A673 (cell line): ENCODE measurements around the gene ATP2B3. TPM values are rescaled to one million over a fixed set of nuclear protein-coding genes. Genes with fewer than 3 reads are reported as not detected.

Source experiments
- BruUV-seq: library from RNA; stranded (reverse); fragments of 400-500 nt; replicated peaks from 2 replicates; lab custom pipeline; 2021; lab: Mats Ljungman, UMichigan
- CTCF ChIA-PET: fragments of 300-600 bp; sonication (Branson Sonifier 250); formaldehyde crosslinking; loops from one replicate; lab custom pipeline; 2022; ENCODE audit warnings: antibody characterized with exemption; lab: Charles Lee
- POLR2A ChIA-PET: fragments of 300-600 bp; sonication (Branson Sonifier 250); formaldehyde crosslinking; loops from one replicate; lab custom pipeline; 2022; ENCODE audit warnings: antibody characterized with exemption; ENCODE audit not compliant: low non-redundant PET; lab: Charles Lee
- DNase-seq: peaks from one replicate; pipeline ENCODE4 v3.0.0-alpha.2; 2015; ENCODE audit warnings: low spot score
- H3K27ac ChIP-seq: fragments of 200-600 bp; sonication (generic); 2 replicates; pipeline ENCODE4 v1.5.1; 2016; ENCODE audit warnings: mixed run types, low read depth, mild to moderate bottlenecking, mixed read lengths, antibody characterized with exemption, low read length; ENCODE audit not compliant: poor library complexity, severe bottlenecking
- H3K27me3 ChIP-seq: fragments of 200-600 bp; sonication (generic); replicated peaks from 2 replicates; pipeline ENCODE4 v1.6.1; 2017; ENCODE audit warnings: mixed run types, low read depth, mild to moderate bottlenecking, mixed read lengths, antibody characterized with exemption, low read length; ENCODE audit not compliant: insufficient read depth, poor library complexity
- H3K36me3 ChIP-seq: fragments of 200-600 bp; sonication (generic); 2 replicates; pipeline ENCODE4 v1.6.1; 2016; ENCODE audit warnings: mixed run types, mild to moderate bottlenecking, mixed read lengths, antibody characterized with exemption, low read length; ENCODE audit not compliant: insufficient read depth, poor library complexity, severe bottlenecking
- H3K4me1 ChIP-seq: fragments of 200-600 bp; sonication (generic); 2 replicates; pipeline ENCODE4 v1.6.1; 2017; ENCODE audit warnings: mixed run types, mild to moderate bottlenecking, mixed read lengths, antibody characterized with exemption, low read length; ENCODE audit not compliant: insufficient read depth, poor library complexity, severe bottlenecking
- H3K4me3 ChIP-seq: fragments of 200-600 bp; sonication (generic); 2 replicates; pipeline ENCODE4 v1.5.1; 2016; ENCODE audit warnings: low read depth, mixed run types, mild to moderate bottlenecking, mixed read lengths, low read length; ENCODE audit not compliant: poor library complexity, severe bottlenecking
- H3K9me3 ChIP-seq: fragments of 200-600 bp; sonication (generic); 2 replicates; pipeline ENCODE4 v1.6.1; 2016; ENCODE audit warnings: mixed run types, low read depth, mild to moderate bottlenecking, mixed read lengths, antibody characterized with exemption, low read length; ENCODE audit not compliant: poor library complexity, severe bottlenecking
- CTCF ChIP-seq: fragments of 300-800, 200-600 bp; sonication (generic); conservative IDR thresholded peaks from 2 replicates; pipeline ENCODE4 v1.5.1; 2017; ENCODE audit warnings: low read depth, mild to moderate bottlenecking, antibody characterized with exemption, low read length, moderate library complexity, mixed read lengths
- EZH2 ChIP-seq: fragments of 200-600 bp; sonication (generic); IDR thresholded peaks from 2 replicates; pipeline ENCODE4 v1.6.1; 2017; ENCODE audit warnings: borderline replicate concordance, low read depth, mild to moderate bottlenecking, mixed read lengths, antibody characterized with exemption, low read length; ENCODE audit not compliant: poor library complexity, severe bottlenecking
- intact Hi-C: fragments of 100-400 bp; cut with micrococcal nuclease; formaldehyde crosslinking; loops from one replicate; pipeline ENCODE4 v1.10.0; 2022; ENCODE audit not compliant: unreplicated experiment
- total RNA-seq: library from RNA; stranded (reverse); gene quantifications from 2 replicates; pipeline ENCODE4 v1.2.3, GENCODE V29; 2021

ATP2B3 gene
- total RNA-seq, 1 experiment from 2014 or later: 0.11 TPM

GRCh38 chrX:153595387-153595786 lies 77.9 kb downstream of the ATP2B3 start:
- intact Hi-C loops: no loop called here

GRCh38 chrX:153595859-153596857 lies 78.7 kb downstream of the ATP2B3 start:
- ChIA-PET POLR2A (no interaction called here), CTCF (no interaction called here)
- Histone ChIP-seq H3K4me1 (no peaks in the 10 kb centered on the region), H3K27ac (no peak overlapping the region), H3K4me3 (no peak overlapping the region), H3K9me3 (no peaks in the 10 kb centered on the region), H3K36me3 (peaks cover 3% of the 10 kb centered on the region), H3K27me3 (no peaks in the 10 kb centered on the region)
- no TSS peak for BruUV-seq
- DNase-seq: no peak
- TF ChIP-seq EZH2 (no peak), CTCF (no peak)
- intact Hi-C loops: no loop called here

More at GRCh38 chrX:153595387-153595786, 77.9 kb downstream of the ATP2B3 start:
- Histone ChIP-seq H3K4me3 (no peak overlapping the region), H3K4me1 (no peaks in the 10 kb centered on the region), H3K9me3 (no peaks in the 10 kb centered on the region), H3K27ac (no peak overlapping the region), H3K36me3 (peaks cover 3% of the 10 kb centered on the region), H3K27me3 (no peaks in the 10 kb centered on the region)
- ChIA-PET POLR2A (no interaction called here), CTCF (no interaction called here)
- no peak for TF ChIP-seq CTCF
- TF ChIP-seq EZH2: no peak
- BruUV-seq: no TSS peak
- no peak for DNase-seq

GRCh38 chrX:153596981-153597750 lies 79.7 kb downstream of the ATP2B3 start:
- Histone ChIP-seq H3K36me3 (peaks cover 3% of the 10 kb centered on the region), H3K9me3 (no peaks in the 10 kb centered on the region), H3K4me3 (no peak overlapping the region), H3K4me1 (no peaks in the 10 kb centered on the region), H3K27ac (no peak overlapping the region), H3K27me3 (no peaks in the 10 kb centered on the region)
- TF ChIP-seq EZH2: no peak
- TF ChIP-seq CTCF: no peak
- ChIA-PET POLR2A (interaction anchor here (0.6 kb wide), 1 partner anchor 175 kb away, joined by 4 read pairs; no protein-coding TSS in a partner anchor), CTCF (no interaction called here)
- intact Hi-C loops: no loop called here
- BruUV-seq: TSS peak; percentile 43
- no peak for DNase-seq
